B cell (primary cell): ENCODE results near the gene RBBP8NL.

Experiments
- EZH2 ChIP-seq: IDR thresholded peaks from 2 replicates; pipeline ENCODE4 v1.6.1; 2012; ENCODE audit warnings: borderline replicate concordance, low read depth, mild to moderate bottlenecking, moderate library complexity, low read length; ENCODE audit not compliant: insufficient read depth, poor library complexity, severe bottlenecking
- TF ChIP-seq, protein P1 (sequence below): fragments of 200-600 bp; IDR thresholded peaks from one replicate; pipeline ENCODE4 v1.8.0; 2022; ENCODE audit warnings: antibody characterized with exemption, mild to moderate bottlenecking

DNA sequence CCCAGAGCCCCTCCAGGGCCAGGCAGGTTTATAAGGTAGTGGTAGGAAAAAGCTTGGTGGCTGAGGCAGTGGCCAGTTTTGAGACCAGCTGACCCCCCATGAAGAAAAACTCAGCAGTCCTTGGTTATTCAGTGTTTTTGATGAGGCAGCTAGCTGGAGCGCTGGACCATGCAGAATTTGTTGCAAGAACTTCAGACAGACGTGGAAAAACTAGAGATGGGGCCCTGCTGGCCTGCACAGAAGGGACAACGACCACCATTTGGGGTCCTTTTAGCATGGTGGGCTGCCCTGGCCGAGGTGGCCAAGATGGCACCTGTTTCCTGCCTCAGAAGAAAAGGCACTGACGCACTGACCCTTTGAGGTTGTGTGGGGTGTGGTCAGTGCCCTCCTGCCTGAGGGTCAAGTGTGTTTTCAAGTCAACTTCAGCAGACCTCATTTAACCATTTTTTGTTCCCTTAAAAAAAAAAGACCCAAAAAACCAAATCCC, 37.7 kb downstream of the RBBP8NL start:
- TF ChIP-seq, protein P1, sequence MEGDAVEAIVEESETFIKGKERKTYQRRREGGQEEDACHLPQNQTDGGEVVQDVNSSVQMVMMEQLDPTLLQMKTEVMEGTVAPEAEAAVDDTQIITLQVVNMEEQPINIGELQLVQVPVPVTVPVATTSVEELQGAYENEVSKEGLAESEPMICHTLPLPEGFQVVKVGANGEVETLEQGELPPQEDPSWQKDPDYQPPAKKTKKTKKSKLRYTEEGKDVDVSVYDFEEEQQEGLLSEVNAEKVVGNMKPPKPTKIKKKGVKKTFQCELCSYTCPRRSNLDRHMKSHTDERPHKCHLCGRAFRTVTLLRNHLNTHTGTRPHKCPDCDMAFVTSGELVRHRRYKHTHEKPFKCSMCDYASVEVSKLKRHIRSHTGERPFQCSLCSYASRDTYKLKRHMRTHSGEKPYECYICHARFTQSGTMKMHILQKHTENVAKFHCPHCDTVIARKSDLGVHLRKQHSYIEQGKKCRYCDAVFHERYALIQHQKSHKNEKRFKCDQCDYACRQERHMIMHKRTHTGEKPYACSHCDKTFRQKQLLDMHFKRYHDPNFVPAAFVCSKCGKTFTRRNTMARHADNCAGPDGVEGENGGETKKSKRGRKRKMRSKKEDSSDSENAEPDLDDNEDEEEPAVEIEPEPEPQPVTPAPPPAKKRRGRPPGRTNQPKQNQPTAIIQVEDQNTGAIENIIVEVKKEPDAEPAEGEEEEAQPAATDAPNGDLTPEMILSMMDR, result no peak
- TF ChIP-seq EZH2, result no peak
